Left lung (tissue), 10 donors: ENCODE measurements around the gene POMGNT2. TPM values are rescaled to one million over a fixed set of nuclear protein-coding genes. Genes with fewer than 3 reads are reported as not detected.
A peak's percentile ranks its signal among the peaks of the same experiment; 100 is the strongest.
"Not testable (repeated sequence)": the region's sequence is repeated elsewhere in the genome, so short reads cannot be mapped to it uniquely, and the experiment has no call there.

ENCODE experiments used
- ATAC-seq: fragments of 200-7000 bp; cut with Tn5 transposase; one replicate; pipeline ENCODE4 v1.9.1; 2020; ENCODE audit warnings: moderate library complexity
- DNase-seq, 4 donors: peaks; one replicate each; pipeline ENCODE4 v3.0.0-alpha.2; 2013 to 2020
- H3K27ac ChIP-seq, 2 donors: fragments of 200-600 bp; sonication (generic) in 1 of 2; one replicate each; pipeline versions ENCODE4 v1.5.0 to v1.8.0; 2020 to 2021
- H3K27me3 ChIP-seq, 2 donors: fragments of 200-600 bp; sonication (generic) in 1 of 2; one replicate each; pipeline versions ENCODE4 v1.5.0 to v1.8.0; 2020 to 2021
- H3K36me3 ChIP-seq, 2 donors: fragments of 200-600 bp; sonication (generic) in 1 of 2; one replicate each; pipeline versions ENCODE4 v1.5.0 to v1.8.0; 2020 to 2021
- H3K4me1 ChIP-seq, 2 donors: fragments of 200-600 bp; one replicate each; pipeline ENCODE4 v1.8.0; 2021
- H3K4me3 ChIP-seq, 2 donors: fragments of 200-600 bp; sonication (generic) in 1 of 2; one replicate each; pipeline versions ENCODE4 v1.5.0 to v1.8.0; 2020 to 2021; ENCODE audit warnings: mild to moderate bottlenecking in 1 of 2
- H3K9me3 ChIP-seq, 2 donors: fragments of 200-600 bp; sonication (generic) in 1 of 2; one replicate each; pipeline versions ENCODE4 v1.5.0 to v1.8.0; 2020 to 2021
- intact Hi-C, 2 donors: fragments of 100-400 bp; cut with DNase I; formaldehyde crosslinking; loops; one replicate each; pipeline versions ENCODE4 v1.11.2 to v1.14.2; 2022
- polyA plus RNA-seq, 6 donors: library from polyadenylated mRNA; unstranded; fragments of 120-200 nt; gene quantifications; one replicate each; pipeline ENCODE4 v1.2.1, GENCODE V29; 2013; ENCODE audit not compliant: insufficient read length in 6 of 6
- total RNA-seq, 2 donors: library from RNA; stranded (reverse); fragmentation: NEBNext Ultra II Directional; extraction: Animal tissue kit (Norgen Biotek cat#: 25700); gene quantifications; one replicate each; pipeline ENCODE4 v1.2.1, GENCODE V29; 2021
- TF ChIP-seq, protein P1 (sequence below), 2 donors: fragments of 200-600 bp; sonication (generic) in 1 of 2; IDR thresholded peaks; one replicate each; pipeline versions ENCODE4 v1.5.0 to v1.8.0; 2021; ENCODE audit warnings: antibody characterized with exemption in 2 of 2
- donor health status: DM: no; HTN: yes; CAD: no.
- donor health status: DM: no; HTN: no; CAD: no.

POMGNT2 gene
- total and polyA plus RNA-seq, 8 donors, result 14.6 to 18.6 (median 16.1) TPM

DNA sequence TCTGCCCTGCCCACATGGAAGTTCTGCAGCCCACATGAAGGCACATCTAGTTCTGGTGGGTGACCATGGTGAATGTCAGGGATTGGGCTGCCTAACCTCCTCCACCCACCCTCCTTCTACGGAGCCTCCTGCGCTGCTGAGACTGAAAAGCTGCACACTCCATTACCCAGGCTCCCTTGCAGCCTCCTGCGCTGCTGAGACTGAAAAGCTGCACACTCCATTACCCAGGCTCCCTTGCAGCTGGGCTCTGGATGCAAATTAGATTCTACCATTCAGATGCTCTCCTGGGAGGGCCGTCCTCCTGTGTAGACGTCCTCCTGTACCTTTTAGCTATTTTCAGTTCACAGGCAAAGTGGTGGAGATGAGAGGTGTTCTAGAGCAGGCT lies 32.1 kb downstream of the POMGNT2 start:
- intact Hi-C loops, result no loop called here
- H3K36me3 ChIP-seq, result no peaks in the 10 kb centered on the region
- H3K4me1 ChIP-seq, result no peaks in the 10 kb centered on the region
- TF ChIP-seq, protein P1, sequence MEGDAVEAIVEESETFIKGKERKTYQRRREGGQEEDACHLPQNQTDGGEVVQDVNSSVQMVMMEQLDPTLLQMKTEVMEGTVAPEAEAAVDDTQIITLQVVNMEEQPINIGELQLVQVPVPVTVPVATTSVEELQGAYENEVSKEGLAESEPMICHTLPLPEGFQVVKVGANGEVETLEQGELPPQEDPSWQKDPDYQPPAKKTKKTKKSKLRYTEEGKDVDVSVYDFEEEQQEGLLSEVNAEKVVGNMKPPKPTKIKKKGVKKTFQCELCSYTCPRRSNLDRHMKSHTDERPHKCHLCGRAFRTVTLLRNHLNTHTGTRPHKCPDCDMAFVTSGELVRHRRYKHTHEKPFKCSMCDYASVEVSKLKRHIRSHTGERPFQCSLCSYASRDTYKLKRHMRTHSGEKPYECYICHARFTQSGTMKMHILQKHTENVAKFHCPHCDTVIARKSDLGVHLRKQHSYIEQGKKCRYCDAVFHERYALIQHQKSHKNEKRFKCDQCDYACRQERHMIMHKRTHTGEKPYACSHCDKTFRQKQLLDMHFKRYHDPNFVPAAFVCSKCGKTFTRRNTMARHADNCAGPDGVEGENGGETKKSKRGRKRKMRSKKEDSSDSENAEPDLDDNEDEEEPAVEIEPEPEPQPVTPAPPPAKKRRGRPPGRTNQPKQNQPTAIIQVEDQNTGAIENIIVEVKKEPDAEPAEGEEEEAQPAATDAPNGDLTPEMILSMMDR (IDR thresholded peaks at IDR 0.05), result no peak
- no peaks in the 10 kb centered on the region for H3K27me3 ChIP-seq
- no peak for DNase-seq
- no peak overlapping the region for H3K27ac ChIP-seq
- ATAC-seq, result no peak
- H3K4me3 ChIP-seq, result no peak overlapping the region
- no peaks in the 10 kb centered on the region for H3K9me3 ChIP-seq

- H3K4me1 ChIP-seq, result no peaks in the 10 kb centered on the region
- H3K27ac ChIP-seq, result no peak overlapping the region
- H3K27me3 ChIP-seq, result no peaks in the 10 kb centered on the region
- no peaks in the 10 kb centered on the region for H3K9me3 ChIP-seq
- H3K36me3 ChIP-seq, result no peaks in the 10 kb centered on the region
- intact Hi-C loops, result no loop called here
- no peak overlapping the region for H3K4me3 ChIP-seq
- DNase-seq (no peak), ATAC-seq (no peak)
- TF ChIP-seq, protein P1 (IDR thresholded peaks at IDR 0.05), result no peak
These were observed 32.6 kb downstream of the POMGNT2 start for GRCh38 chr3:43073116-43073835.

DNA sequence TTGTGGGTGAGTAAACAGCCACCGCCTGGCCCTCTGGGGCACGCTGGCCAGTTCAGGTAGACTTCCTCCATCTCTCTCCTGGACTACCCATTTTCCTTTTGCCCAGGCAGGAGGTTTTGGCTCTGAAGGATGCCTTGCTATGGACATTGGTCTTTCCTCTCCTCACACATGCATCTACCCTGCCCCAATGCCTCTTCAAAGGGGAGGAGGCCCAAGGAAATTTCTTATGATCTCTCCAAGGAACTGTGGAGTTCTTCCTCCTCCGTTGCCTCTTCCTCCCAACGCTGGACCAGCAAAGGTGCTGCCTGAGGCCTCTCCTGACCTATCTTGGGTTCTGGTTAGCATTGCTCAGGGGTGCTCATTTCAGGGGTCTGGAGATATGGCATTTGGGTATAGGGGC lies 33.5 kb downstream of the POMGNT2 start:
- no peak for DNase-seq
- no peaks in the 10 kb centered on the region for H3K27me3 ChIP-seq
- no peak for ATAC-seq

DNA sequence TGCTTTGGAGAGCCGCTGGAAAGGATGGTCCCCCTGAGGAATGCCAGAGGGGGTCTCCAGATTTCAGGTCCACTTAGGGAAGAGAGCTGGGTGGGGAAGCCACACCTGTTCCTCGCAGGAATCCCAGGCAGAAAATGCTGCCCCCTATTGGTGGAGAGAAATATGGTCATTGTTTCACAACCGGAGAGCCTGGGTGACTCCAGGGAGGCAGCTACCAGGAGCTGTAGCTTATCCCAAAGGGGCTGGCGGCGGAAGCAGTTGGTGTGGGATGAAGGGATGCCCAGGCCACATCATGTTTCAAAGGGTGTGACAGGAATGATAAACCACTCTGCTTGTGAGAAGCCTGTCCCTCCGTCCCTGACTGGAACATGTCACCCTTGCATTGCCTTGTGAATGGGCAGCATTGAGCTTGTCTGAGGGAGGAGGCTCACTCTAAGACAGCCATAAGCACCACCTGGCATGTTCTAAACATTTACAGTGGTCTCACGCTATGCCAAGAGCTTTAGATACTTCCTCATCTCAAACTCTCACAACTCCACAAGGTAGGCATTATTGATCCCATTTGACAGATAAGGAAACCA lies 34.5 kb downstream of the POMGNT2 start:
- Histone ChIP-seq H3K27ac (no peak overlapping the region), H3K4me1 (no peaks in the 10 kb centered on the region), H3K4me3 (no peak overlapping the region), H3K9me3 (no peaks in the 10 kb centered on the region), H3K27me3 (no peaks in the 10 kb centered on the region), H3K36me3 (no peaks in the 10 kb centered on the region)
- intact Hi-C loops, result no loop called here
- peak; percentile 29 for ATAC-seq
- TF ChIP-seq, protein P1 (IDR thresholded peaks at IDR 0.05), result peak in 1 of 2 donors; percentile 29
- no peak for DNase-seq

More for the DNA sequence above, 33.5 kb downstream of the POMGNT2 start:
- TF ChIP-seq, protein P1 (IDR thresholded peaks at IDR 0.05), result no peak
- Histone ChIP-seq H3K9me3 (no peaks in the 10 kb centered on the region), H3K27ac (no peak overlapping the region), H3K4me1 (no peaks in the 10 kb centered on the region), H3K4me3 (no peak overlapping the region), H3K36me3 (no peaks in the 10 kb centered on the region)
- intact Hi-C loops, result no loop called here

DNA sequence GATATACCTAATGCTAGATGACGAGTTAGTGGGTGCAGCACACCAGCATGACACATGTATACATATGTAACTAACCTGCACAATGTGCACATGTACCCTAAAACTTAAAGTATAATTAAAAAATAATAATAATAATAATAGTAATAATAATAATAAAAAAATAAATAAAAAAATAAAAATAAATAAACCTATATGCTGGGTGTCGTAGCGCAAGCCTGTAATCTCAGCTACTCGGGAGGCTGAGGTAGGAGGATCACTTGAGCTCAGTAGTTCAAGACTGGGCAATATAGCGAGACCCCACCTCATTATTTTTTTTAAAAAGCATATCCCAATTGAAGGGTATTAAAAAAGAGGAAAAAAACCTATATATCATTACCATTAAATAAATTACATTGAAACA lies 35.2 kb downstream of the POMGNT2 start:
- H3K36me3 ChIP-seq, ATAC-seq, H3K9me3 ChIP-seq, H3K4me3 ChIP-seq, H3K27ac ChIP-seq, intact Hi-C loops, DNase-seq, H3K27me3 ChIP-seq, H3K4me1 ChIP-seq: not testable (repeated sequence)
